NCI-H82 (cell line): ENCODE data around the gene SFXN1.

Experiments
- DNase-seq: peaks from one replicate; lab custom pipeline; 2025; lab: John Stamatoyannopoulos, UW

SFXN1 gene

DNA sequence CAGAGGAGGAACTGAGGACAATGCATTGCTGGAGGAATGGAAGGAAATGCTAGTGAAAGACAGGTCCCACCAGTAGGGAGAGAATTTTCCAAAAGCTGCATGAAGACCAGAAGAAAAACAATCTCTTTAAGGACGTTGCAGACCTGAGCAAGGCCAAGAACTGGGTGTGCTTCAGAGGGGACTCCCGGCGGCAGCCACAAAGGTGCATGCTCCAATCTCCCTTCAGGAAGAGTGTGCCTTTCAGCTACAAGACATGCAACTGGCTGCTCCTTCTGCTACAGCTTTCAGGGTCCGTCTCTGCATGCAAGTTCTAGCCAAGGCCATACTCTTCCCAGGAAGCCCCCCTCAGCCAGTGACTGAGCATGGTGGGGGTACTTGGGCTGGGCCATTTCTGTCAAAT is 62.9 kb downstream of the SFXN1 start:
- DNase-seq, result no peak

DNA sequence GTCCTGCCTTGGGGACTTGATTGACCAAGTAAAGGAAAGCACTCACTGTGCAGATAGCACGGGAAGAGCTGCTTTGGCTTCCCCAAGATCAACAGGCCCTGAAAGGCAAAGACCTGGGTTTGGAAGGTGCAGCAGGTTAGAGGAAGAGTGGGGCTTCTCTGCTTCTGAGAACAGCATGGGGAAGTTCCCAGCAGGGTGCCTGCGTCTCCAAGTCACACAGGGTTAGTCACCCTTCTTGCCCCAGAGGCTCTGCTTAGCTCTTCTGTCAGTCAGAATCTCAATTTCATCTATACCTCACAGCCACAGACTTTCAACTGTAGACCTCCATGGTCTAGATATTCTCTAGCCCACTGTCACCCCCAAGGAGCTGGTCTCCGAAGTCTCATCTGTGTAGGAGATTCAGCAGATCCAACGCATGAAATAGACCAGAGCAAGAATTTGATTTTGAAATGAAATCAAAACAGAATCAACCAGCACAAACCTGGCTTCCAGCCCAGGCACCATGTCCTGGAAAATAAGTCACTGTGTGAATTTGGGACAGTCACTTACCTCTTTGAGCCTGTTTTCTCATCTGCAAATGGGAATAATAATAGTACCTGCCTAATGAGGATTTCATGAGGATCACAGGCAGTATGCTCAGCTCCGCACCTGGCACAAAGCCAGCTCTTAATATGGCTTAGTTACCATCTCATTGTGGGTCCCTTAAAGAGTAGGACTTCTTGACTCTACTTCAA is 64.0 kb downstream of the SFXN1 start:
- peak; percentile 86 for DNase-seq

GRCh38 chr5:175542966-175543235 is 64.5 kb downstream of the SFXN1 start:
- no peak for DNase-seq

DNA sequence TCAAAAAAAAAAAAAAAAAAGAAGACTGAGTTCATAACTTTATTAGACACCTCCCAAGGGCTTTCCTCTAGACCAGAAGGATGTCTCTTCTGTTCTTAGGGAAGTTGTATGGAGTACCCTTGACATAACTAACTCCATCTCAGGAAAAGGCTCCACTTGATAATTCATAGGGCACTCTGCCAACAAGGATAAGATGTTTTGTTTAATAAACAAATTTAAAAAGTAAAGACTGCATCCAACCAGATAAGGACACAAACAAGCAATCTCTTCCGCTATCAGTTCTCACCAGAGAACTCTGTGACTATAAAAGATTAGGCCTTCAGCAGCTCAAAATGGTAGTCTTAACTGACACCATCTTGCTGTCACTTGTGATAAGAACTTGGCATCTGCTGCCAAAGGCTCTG is 65.8 kb downstream of the SFXN1 start:
- no peak for DNase-seq

DNA sequence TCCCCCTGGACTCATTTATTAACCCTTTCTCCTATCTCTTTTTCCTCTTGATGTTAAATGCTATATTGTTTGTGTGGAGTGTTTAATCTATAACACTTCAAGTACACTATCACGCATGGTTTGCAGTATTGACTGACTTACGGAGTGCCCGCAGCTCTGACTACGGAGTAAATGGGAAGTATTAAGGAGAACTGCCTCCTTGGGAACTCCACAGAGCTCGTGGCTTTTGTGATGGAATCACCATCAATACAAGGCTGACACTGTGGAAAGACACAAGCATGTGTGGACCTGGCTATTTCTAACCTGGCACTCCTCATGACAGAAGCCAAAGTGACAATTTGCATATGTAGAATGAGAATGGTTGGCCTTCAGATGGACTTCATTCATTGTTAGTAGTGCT is 66.2 kb downstream of the SFXN1 start:
- no peak for DNase-seq

- no peak for DNase-seq
These were observed 69.5 kb downstream of the SFXN1 start for GRCh38 chr5:175547842-175548241.

DNA sequence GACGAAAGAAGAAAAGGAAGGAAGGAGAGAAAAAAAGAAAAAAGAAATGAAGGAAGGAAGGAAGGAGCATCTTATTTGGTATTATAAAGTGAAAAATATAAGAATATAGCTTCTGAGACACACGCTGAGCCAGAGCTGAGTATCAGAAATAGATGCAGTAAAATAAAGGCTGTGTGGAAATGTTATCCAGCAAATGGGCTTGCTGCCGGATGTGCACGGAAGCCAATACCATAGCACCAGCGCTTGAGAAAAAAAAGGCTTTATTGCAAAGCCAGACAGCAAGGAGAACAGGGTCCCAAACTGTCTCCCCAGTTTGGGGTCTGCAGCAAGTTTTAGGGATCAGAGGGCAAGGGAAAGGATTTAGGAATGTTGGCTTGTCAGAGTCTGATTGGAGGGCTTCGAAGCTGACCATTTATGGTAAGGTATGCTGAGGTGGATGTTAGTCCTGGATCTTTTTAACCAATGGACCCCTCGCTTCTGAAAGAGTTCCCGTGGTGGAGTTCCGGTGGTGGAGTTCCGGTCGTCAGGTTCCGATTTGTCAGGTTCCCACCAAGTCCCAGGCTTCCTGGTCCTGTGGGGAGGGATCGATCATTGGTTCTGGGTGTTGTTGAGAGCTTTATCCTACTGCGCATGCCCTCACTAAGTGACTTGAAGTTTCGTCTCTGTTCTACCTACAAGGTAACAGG is 70.4 kb downstream of the SFXN1 start:
- no peak for DNase-seq

DNA sequence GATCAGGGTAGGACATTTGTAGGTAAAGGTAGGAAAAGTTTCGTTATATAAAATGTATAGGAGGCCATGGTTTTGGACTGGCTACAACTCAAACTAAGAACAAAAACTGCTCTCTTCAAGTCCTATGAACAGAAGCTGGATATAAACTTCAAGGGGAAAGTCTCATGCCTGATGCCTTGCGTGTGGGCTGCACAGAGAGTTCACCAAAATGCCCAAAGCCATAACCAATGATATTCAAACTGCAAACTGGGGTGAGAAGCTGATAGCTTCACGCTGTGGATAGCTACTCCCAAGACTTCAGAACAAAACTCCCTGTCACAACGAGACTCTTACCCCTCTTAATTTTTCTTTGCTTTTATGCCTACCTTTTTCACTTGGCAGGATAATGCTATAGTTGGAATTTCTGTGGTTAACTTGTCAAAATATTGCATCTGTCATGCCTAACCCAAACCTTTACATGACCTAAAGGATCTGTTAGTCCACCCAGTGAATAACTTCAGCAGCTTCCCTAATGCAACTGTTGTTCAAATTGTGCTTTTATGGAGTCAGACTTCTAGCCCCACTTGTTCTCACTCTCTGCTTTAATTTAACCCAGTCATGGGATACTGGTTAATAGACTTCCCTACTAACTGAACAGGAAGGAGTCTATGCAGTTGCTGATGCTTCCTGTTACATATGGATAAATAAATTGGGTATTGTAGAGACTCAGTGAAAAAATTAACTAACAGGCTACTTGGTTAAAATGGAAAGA is 71.9 kb downstream of the SFXN1 start:
- no peak for DNase-seq

- no peak for DNase-seq
These were observed 72.9 kb downstream of the SFXN1 start for GRCh38 chr5:175551266-175551665.

DNA sequence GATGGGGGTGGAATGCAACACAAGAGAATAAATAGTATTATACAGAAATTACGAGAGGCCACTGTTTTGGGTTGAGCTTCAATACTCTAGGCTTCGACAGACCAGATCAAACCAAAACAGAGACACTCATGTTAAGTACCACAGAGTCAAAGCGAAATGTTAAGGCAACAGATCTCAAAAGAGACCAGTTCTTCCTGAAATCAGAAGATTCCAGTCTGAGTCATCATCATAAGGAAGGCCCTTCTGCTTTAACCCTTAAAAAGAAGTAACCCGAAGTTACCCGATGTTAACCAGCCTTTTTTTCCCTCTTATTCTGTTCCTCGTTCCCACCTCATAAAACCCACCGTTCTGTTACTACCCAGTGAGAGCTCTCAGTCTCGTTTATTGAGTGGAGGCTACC is 75.9 kb downstream of the SFXN1 start:
- no peak for DNase-seq

- no peak for DNase-seq
These were observed 76.9 kb downstream of the SFXN1 start for GRCh38 chr5:175555168-175555785.

GRCh38 chr5:175556794-175557193 is 78.4 kb downstream of the SFXN1 start:
- no peak for DNase-seq

- DNase-seq, result no peak
These were observed 79.4 kb downstream of the SFXN1 start for GRCh38 chr5:175557778-175558177.

DNA sequence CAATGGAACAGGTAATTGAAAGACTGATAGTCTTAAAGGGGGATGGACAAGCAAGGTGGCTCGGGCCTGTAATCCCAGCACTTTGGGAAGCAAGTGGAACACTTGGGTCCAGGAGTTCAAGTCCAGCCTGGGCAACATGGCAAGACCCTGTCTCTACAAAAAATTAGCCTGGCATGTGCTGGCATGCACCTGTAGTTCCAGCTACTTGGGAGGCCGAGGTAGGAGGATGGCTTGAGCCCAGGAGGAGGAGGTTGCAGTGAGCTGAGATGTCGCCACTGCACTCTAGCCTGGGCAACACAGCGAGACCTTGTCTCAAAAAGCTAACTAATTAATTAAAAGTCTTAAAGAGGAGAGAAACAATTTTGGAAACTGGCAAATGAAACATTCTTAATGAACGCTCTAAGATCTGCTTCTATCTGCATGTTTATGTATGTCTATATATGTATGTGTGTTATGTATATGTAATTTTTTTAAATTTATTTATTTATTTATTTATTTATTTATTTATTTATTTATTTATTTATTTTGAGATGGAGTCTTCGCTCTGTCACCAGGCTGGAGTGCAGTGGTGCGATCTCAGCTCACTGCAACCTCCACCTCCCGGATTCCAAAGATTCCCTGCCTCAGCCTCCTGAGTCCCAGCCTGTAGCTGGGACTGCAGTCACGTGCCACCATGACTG is 80.6 kb downstream of the SFXN1 start:
- no peak for DNase-seq

DNA sequence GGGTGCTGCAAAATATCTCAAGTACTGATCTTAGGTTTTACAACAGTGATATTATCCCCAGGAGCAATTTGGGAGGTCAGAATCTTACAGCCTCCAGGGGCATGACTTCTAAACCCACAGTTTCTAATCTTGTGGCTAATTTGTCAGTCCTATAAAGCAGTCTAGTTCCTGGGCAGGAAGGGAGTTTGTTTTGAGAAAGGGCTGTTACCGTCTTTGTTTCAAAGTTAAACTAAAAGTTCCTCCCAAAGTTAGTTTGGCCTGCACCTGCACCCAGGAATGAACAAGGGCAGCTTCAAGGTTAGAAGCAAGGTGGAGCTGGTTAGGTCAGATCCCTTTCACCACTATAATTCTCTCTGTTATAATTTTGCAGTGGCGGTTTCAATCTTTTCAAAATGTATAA is 81.7 kb downstream of the SFXN1 start:
- no peak for DNase-seq

DNA sequence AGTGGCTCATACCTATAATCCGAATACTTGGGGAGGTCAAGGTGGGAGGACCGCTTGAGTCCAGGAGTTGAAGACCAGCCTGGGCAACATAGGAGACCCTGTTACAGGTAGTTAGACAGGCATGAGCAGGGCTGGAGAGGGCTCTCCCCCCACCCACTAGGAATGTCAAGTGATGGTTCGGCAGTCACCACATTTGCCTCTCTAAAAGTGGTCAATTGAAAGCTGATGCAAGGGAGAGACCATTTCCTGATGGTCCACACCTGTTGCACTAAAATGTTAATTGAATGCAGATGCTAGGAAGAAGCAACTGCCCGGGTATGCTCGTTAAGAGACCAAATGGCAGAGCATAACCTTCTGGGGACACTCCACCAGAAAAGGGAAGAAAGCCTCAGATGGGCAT is 82.7 kb downstream of the SFXN1 start:
- no peak for DNase-seq

DNA sequence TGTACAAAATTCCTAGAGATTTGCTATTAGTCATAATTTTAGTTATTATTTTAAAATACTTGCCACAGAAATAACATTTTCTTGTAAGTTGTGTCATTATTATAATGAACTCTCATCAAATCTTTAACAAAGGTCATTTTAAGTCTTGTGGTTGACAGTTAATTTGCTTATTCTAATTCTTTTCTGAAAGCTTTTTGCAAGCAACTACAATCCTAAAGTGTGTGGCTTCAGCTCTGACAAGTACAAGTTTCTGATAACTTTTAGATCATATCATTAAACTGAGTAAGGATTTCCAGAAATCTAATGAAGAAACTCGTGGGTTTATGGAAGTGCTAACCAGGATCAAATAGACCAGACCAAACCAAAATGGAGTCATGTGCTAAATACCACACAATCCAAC is 86.4 kb downstream of the SFXN1 start:
- no peak for DNase-seq

GRCh38 chr5:175566697-175567096 is 88.3 kb downstream of the SFXN1 start:
- DNase-seq, result no peak

DNA sequence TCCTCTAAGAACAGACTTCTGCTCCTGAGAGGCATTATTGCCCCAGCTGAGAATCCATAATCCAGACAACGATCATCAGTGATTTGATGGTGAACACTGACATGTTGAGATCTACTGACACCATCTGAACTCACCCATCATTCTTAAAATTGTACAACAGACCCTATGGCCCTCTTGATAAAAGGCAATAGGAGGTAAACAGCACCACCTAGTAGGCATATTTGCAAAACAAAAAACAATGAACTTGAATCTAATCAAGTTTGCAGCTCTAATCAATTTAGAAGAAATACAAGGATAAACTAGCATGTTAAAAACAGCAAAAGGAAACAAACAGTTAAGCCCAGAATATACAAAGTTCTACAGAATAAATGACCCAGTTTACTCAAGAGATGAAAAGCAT is 89.6 kb downstream of the SFXN1 start:
- peak; percentile 19 for DNase-seq

DNA sequence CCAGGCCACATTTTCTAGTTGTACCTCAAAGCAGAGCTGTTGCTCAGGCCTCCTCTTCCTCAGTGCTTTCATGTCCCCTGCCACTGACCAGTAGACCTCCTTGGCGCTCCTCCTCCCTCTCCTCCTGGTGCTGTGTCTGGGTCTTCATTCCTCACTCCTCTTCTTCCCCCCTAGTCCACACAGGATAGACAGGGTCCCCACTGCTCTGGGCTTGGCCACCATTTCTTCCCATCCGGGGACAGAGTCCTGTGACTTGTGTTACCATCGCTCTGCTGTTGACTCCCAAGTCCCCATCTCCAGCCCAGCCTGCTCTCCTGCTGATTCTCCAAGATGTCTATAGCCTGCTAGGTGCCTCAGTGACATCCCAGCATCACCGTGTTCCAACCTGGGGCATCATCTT is 91.3 kb downstream of the SFXN1 start:
- no peak for DNase-seq

GRCh38 chr5:175572886-175573285 is 94.5 kb downstream of the SFXN1 start:
- no peak for DNase-seq

DNA sequence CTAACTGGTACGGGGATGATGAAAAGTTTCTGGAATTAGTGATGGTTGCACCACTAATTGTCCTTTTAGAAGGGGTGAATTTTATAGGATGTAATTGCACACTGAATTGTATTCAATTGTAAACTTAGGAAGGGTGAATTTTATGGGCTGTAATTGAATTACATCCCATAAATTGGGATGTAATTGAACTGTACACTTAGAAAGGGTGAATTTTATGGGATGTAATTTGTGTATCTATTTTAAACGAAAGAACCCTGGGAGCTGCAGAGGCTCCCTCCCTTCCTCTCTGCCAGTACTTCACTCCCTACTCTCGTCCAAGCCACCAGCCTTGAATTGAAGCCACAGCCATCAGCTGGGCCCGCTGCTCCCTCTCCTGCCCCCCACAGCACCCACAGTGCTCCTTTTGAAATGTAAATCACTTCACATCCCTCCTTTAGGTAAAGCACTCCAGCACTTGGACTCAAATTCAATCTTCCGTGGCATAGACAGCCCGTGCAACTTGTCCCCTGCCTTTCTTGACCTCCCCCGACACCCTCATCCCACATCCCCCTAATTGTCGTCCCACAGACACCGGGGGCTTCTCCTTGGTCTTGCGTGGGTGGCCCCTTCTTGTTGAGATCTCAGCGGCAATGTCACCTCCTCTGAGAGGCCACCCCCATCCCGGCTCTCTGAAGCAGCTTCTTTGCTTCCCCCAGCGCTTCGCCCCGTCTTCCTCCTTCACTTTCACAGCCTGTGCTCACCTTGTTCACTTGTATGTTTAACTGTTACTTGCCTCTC is 95.3 kb downstream of the SFXN1 start:
- DNase-seq, result no peak
